Activated CD4-positive, alpha-beta T cell treated with anti-CD3 and anti-CD28 coated beads, Interleukin-2, amount 50 U/mL, for 1 hour (primary cell): ENCODE results near the gene MBD3L2B.

Experiments
- DNase-seq: peaks from one replicate; pipeline ENCODE4 v3.0.0-alpha.2; 2020

MBD3L2B gene

GRCh38 chr19:7010722-7011593, 10.3 kb downstream of the MBD3L2B start:
- DNase-seq: no peak

- DNase-seq: no peak
Measured at GRCh38 chr19:7007859-7008258, 13.4 kb downstream of the MBD3L2B start.

- no peak for DNase-seq
Measured at GRCh38 chr19:7006135-7006704, 15.0 kb downstream of the MBD3L2B start.

GRCh38 chr19:7004313-7004931, 16.8 kb downstream of the MBD3L2B start:
- no peak for DNase-seq

- DNase-seq: no peak
Measured at GRCh38 chr19:7000816-7001215, 20.4 kb downstream of the MBD3L2B start.

- no peak for DNase-seq
Measured at GRCh38 chr19:7000333-7000732, 20.9 kb downstream of the MBD3L2B start.

GRCh38 chr19:6999933-7000332, 21.3 kb downstream of the MBD3L2B start:
- no peak for DNase-seq

- DNase-seq: no peak
Measured at GRCh38 chr19:6997679-6998445, 23.4 kb downstream of the MBD3L2B start.

GRCh38 chr19:6996810-6997209, 24.4 kb downstream of the MBD3L2B start:
- DNase-seq: no peak

GRCh38 chr19:6995054-6995453, 26.2 kb downstream of the MBD3L2B start:
- DNase-seq: no peak

GRCh38 chr19:6988257-6988656, 33.0 kb downstream of the MBD3L2B start:
- DNase-seq: no peak

- no peak for DNase-seq
Measured at GRCh38 chr19:6987850-6988249, 33.4 kb downstream of the MBD3L2B start.

GRCh38 chr19:6983448-6983847, 37.8 kb downstream of the MBD3L2B start:
- no peak for DNase-seq

- no peak for DNase-seq
Measured at GRCh38 chr19:6979399-6979798, 41.8 kb downstream of the MBD3L2B start.

- DNase-seq: no peak
Measured at GRCh38 chr19:6976197-6976596, 45.0 kb downstream of the MBD3L2B start.

GRCh38 chr19:6971366-6971765, 49.9 kb downstream of the MBD3L2B start:
- DNase-seq: no peak

- no peak for DNase-seq
Measured at GRCh38 chr19:6970443-6970842, 50.8 kb downstream of the MBD3L2B start.

- DNase-seq: no peak
Measured at GRCh38 chr19:6970021-6970420, 51.2 kb downstream of the MBD3L2B start.

GRCh38 chr19:6969490-6969889, 51.7 kb downstream of the MBD3L2B start:
- no peak for DNase-seq
